Stimulated activated CD4-positive, alpha-beta T cell treated with anti-CD3 and anti-CD28 coated beads, Interleukin-15, amount 100 ng/mL, for 24 hours (primary cell): ENCODE data around the gene CRYBG1.

Source experiments
- DNase-seq: peaks from one replicate; pipeline ENCODE4 v3.0.0-alpha.2; 2020

CRYBG1 gene

GRCh38 chr6:106360410-106360988 lies at the start of gene CRYBG1:
Gene CRYBG1 (plus strand): TSS chr6:106360717. CDS start chr6:106360909, 192 bp downstream.
- DNase-seq: peak; percentile 71

- no peak for DNase-seq
These were observed 44.6 kb upstream of the CRYBG1 start for GRCh38 chr6:106315765-106316374.

- DNase-seq: no peak
These were observed 44.1 kb upstream of the CRYBG1 start for GRCh38 chr6:106316375-106316766.

GRCh38 chr6:106318061-106318460 lies 42.5 kb upstream of the CRYBG1 start:
- no peak for DNase-seq

GRCh38 chr6:106318851-106319250 lies 41.7 kb upstream of the CRYBG1 start:
- DNase-seq: no peak

GRCh38 chr6:106321940-106322339 lies 38.6 kb upstream of the CRYBG1 start:
- no peak for DNase-seq

GRCh38 chr6:106324726-106325335 lies 35.7 kb upstream of the CRYBG1 start:
- DNase-seq: no peak

- peak; percentile 100 for DNase-seq
These were observed 35.0 kb upstream of the CRYBG1 start, which contains the start of gene ATG5 for GRCh38 chr6:106325336-106326178. Gene ATG5 (minus strand): TSS chr6:106325760. CDS start chr6:106316208, 9,552 bp downstream.

- DNase-seq: peak; percentile 49
These were observed 25.7 kb upstream of the CRYBG1 start for GRCh38 chr6:106334646-106335448.

- peak; percentile 55 for DNase-seq
These were observed 21.0 kb upstream of the CRYBG1 start for GRCh38 chr6:106339334-106340029.

GRCh38 chr6:106347219-106347618 lies 13.3 kb upstream of the CRYBG1 start:
- no peak for DNase-seq

GRCh38 chr6:106356378-106356777 lies 4.1 kb upstream of the CRYBG1 start:
- no peak for DNase-seq

- DNase-seq: no peak
These were observed 533 bp upstream of the CRYBG1 start for GRCh38 chr6:106359959-106360409.

- peak; percentile 52 for DNase-seq
These were observed 493 bp downstream of the CRYBG1 start for GRCh38 chr6:106360989-106361430.

- no peak for DNase-seq
These were observed 3.1 kb downstream of the CRYBG1 start for GRCh38 chr6:106363401-106364138.

GRCh38 chr6:106369739-106370138 lies 9.2 kb downstream of the CRYBG1 start:
- no peak for DNase-seq

- no peak for DNase-seq
These were observed 10.1 kb downstream of the CRYBG1 start for GRCh38 chr6:106370639-106371038.

- no peak for DNase-seq
These were observed 12.5 kb downstream of the CRYBG1 start for GRCh38 chr6:106372838-106373501.

- DNase-seq: no peak
These were observed 13.2 kb downstream of the CRYBG1 start for GRCh38 chr6:106373502-106374239.
